Adipocyte (in vitro differentiated cells): ENCODE measurements around the gene SLC30A1.

Experiments used
- DNase-seq: peaks from one replicate; pipeline ENCODE4 v3.0.0-alpha.2; 2015; ENCODE audit warnings: low read depth
- H3K27me3 ChIP-seq: replicated peaks from 2 replicates; pipeline ENCODE4 v1.7.0; 2013; ENCODE audit warnings: mild to moderate bottlenecking, low read length, moderate library complexity; ENCODE audit not compliant: control insufficient read depth, insufficient read depth
- H3K36me3 ChIP-seq: 2 replicates; pipeline ENCODE4 v1.7.0; 2013; ENCODE audit warnings: low read length, mild to moderate bottlenecking, moderate library complexity; ENCODE audit not compliant: control insufficient read depth, insufficient read depth, severe bottlenecking
- H3K4me1 ChIP-seq: 2 replicates; pipeline ENCODE4 v1.7.0; 2013; ENCODE audit warnings: mild to moderate bottlenecking, low read length, moderate library complexity; ENCODE audit not compliant: control insufficient read depth, insufficient read depth
- H3K4me3 ChIP-seq: 2 replicates; pipeline ENCODE4 v1.7.0; 2013; ENCODE audit warnings: mild to moderate bottlenecking, low read length, moderate library complexity
- H3K9ac ChIP-seq: 2 replicates; pipeline ENCODE4 v1.7.0; 2013; ENCODE audit warnings: mild to moderate bottlenecking, low read length, moderate library complexity
- H3K9me3 ChIP-seq: 2 replicates; pipeline ENCODE4 v1.7.0; 2013; ENCODE audit warnings: mild to moderate bottlenecking, low read length, moderate library complexity; ENCODE audit not compliant: control insufficient read depth

Gene SLC30A1

GRCh38 chr1:211616231-211616964, 37.4 kb upstream of the SLC30A1 start:
- no peaks in the 10 kb centered on the region for H3K27me3 ChIP-seq
- no peak for DNase-seq
- H3K4me3 ChIP-seq = peak overlapping the region; percentile 8
- peaks cover 30% of the 10 kb centered on the region for H3K4me1 ChIP-seq
- no peaks in the 10 kb centered on the region for H3K36me3 ChIP-seq
- H3K9me3 ChIP-seq = no peaks in the 10 kb centered on the region
- H3K9ac ChIP-seq = peak overlapping the region; percentile 42

- no peak overlapping the region for H3K4me3 ChIP-seq
- H3K9ac ChIP-seq = no peak overlapping the region
- no peaks in the 10 kb centered on the region for H3K27me3 ChIP-seq
- H3K9me3 ChIP-seq = no peaks in the 10 kb centered on the region
- H3K4me1 ChIP-seq = peaks cover 38% of the 10 kb centered on the region
- no peak for DNase-seq
- H3K36me3 ChIP-seq = no peaks in the 10 kb centered on the region
These were observed 35.7 kb upstream of the SLC30A1 start for GRCh38 chr1:211614615-211615014.

GRCh38 chr1:211613951-211614350, 35.0 kb upstream of the SLC30A1 start:
- no peak for DNase-seq
- Histone ChIP-seq H3K27me3 (no peaks in the 10 kb centered on the region), H3K4me3 (no peak overlapping the region), H3K9me3 (no peaks in the 10 kb centered on the region), H3K4me1 (peaks cover 38% of the 10 kb centered on the region), H3K9ac (no peak overlapping the region), H3K36me3 (no peaks in the 10 kb centered on the region)

- peak; percentile 97 for DNase-seq
- no peaks in the 10 kb centered on the region for H3K27me3 ChIP-seq
- no peaks in the 10 kb centered on the region for H3K9me3 ChIP-seq
- no peak overlapping the region for H3K4me3 ChIP-seq
- no peaks in the 10 kb centered on the region for H3K36me3 ChIP-seq
- peak overlapping the region; percentile 74 for H3K9ac ChIP-seq
- H3K4me1 ChIP-seq = peaks cover 38% of the 10 kb centered on the region
These were observed 34.4 kb upstream of the SLC30A1 start for GRCh38 chr1:211613108-211613947.

GRCh38 chr1:211612786-211613107, 33.8 kb upstream of the SLC30A1 start:
- H3K4me3 ChIP-seq = no peak overlapping the region
- no peaks in the 10 kb centered on the region for H3K9me3 ChIP-seq
- DNase-seq = no peak
- H3K9ac ChIP-seq = peak overlapping the region; percentile 74
- no peaks in the 10 kb centered on the region for H3K27me3 ChIP-seq
- no peaks in the 10 kb centered on the region for H3K36me3 ChIP-seq
- peaks cover 38% of the 10 kb centered on the region for H3K4me1 ChIP-seq

- H3K9me3 ChIP-seq = no peaks in the 10 kb centered on the region
- no peak overlapping the region for H3K4me3 ChIP-seq
- peaks cover 41% of the 10 kb centered on the region for H3K4me1 ChIP-seq
- H3K9ac ChIP-seq = peak overlapping the region; percentile 12
- DNase-seq = no peak
- no peaks in the 10 kb centered on the region for H3K27me3 ChIP-seq
- no peaks in the 10 kb centered on the region for H3K36me3 ChIP-seq
These were observed 32.9 kb upstream of the SLC30A1 start for GRCh38 chr1:211611818-211612217.

- H3K9me3 ChIP-seq = no peaks in the 10 kb centered on the region
- H3K9ac ChIP-seq = peak overlapping the region; percentile 12
- peaks cover 35% of the 10 kb centered on the region for H3K4me1 ChIP-seq
- H3K27me3 ChIP-seq = no peaks in the 10 kb centered on the region
- no peak for DNase-seq
- no peaks in the 10 kb centered on the region for H3K36me3 ChIP-seq
- no peak overlapping the region for H3K4me3 ChIP-seq
These were observed 32.0 kb upstream of the SLC30A1 start for GRCh38 chr1:211610779-211611556.

GRCh38 chr1:211609120-211610024, 30.4 kb upstream of the SLC30A1 start:
- no peaks in the 10 kb centered on the region for H3K27me3 ChIP-seq
- DNase-seq = peak; percentile 11
- peaks cover 34% of the 10 kb centered on the region for H3K4me1 ChIP-seq
- H3K9ac ChIP-seq = no peak overlapping the region
- no peaks in the 10 kb centered on the region for H3K9me3 ChIP-seq
- no peaks in the 10 kb centered on the region for H3K36me3 ChIP-seq
- no peak overlapping the region for H3K4me3 ChIP-seq

- no peak overlapping the region for H3K9ac ChIP-seq
- no peak overlapping the region for H3K4me3 ChIP-seq
- no peaks in the 10 kb centered on the region for H3K27me3 ChIP-seq
- peaks cover 37% of the 10 kb centered on the region for H3K4me1 ChIP-seq
- no peak for DNase-seq
- no peaks in the 10 kb centered on the region for H3K9me3 ChIP-seq
- no peaks in the 10 kb centered on the region for H3K36me3 ChIP-seq
These were observed 29.0 kb upstream of the SLC30A1 start for GRCh38 chr1:211607754-211608473.
